Stimulated activated CD4-positive, alpha-beta T cell treated with anti-CD3 and anti-CD28 coated beads, Interleukin-15, amount 100 ng/mL, for 1 hour (primary cell): ENCODE measurements around the gene XIRP1.

ENCODE experiments used
- DNase-seq, 2 donors: peaks; one replicate each; pipeline ENCODE4 v3.0.0-alpha.2; 2020; ENCODE audit warnings: low read depth in 1 of 2, low spot score in 1 of 2

Gene XIRP1

DNA sequence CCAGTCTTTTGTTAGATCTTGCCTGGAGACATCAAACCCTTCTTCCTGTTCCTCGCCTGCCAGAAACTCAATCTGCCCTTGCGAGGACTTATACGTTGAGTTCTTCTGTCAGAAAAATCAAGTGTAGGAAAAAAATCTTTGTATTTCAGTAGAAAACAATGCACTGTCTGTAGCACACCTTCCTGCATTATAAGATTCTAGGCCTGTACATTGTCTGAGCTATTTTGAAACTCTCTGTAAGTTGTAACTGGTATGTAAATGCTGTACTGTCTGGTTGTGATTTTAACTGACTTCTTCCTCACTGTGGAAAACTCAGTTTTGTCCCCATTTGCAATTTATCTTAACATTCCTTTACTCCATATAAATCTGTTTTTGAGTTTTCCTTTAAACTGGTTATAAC lies 17.7 kb upstream of the XIRP1 start:
- no peak for DNase-seq

DNA sequence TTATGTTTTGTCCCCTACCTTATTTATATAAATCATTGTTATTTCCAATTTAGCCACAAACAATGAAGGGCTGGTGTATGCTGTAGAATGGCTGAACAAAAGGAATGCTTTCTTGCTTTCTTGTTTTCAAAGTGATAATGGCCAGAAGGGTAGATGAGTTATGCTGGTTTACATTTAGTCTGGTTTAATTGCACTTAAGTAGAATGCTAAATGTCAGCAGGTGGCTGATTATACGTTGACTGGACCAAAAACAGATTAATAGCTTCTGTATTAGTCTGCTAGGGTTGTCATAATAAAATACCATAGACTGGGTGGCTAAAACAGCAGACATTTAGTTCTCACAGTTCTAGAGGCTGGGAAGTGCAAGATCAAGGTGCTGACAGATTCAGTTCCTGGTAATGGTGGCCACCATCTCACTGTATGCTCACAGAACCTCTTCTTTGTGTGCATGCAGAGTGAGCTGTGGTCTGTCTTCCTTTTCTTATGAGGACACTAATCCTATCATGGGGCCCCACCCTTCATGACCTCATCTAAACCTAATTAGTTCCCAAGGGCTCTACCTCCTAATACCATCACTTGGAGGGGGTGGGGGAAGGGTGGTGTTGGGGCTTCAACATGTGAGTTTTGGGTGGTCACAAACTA lies 17.1 kb upstream of the XIRP1 start:
- no peak for DNase-seq

DNA sequence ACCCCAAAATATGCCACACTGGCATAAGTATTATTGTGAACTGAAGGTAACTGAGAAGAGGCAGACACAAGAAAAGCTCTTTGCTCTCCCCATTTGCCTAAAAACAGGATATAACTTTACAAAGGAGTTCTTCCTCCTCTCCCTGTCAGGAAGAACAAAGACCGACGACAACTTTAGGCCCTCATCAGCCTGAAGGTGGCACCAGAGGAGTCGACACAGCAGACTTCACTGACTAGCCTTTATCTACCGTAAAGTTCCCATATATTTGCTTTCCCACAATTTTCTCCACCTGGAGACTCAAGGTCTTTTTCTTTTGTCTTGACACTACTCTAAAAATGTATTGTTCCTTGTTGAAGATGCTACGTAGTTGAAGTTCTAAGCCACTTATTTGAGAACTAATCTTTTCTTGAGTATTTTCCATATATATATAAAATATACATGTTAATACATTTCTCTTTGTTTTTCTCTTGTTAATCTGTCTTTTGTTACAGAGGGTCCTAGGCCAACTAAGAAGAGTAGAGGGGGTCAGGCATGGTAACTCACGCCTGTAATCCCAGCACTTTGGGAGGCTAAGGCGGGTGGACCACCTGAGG lies 16.2 kb upstream of the XIRP1 start:
- no peak for DNase-seq

DNA sequence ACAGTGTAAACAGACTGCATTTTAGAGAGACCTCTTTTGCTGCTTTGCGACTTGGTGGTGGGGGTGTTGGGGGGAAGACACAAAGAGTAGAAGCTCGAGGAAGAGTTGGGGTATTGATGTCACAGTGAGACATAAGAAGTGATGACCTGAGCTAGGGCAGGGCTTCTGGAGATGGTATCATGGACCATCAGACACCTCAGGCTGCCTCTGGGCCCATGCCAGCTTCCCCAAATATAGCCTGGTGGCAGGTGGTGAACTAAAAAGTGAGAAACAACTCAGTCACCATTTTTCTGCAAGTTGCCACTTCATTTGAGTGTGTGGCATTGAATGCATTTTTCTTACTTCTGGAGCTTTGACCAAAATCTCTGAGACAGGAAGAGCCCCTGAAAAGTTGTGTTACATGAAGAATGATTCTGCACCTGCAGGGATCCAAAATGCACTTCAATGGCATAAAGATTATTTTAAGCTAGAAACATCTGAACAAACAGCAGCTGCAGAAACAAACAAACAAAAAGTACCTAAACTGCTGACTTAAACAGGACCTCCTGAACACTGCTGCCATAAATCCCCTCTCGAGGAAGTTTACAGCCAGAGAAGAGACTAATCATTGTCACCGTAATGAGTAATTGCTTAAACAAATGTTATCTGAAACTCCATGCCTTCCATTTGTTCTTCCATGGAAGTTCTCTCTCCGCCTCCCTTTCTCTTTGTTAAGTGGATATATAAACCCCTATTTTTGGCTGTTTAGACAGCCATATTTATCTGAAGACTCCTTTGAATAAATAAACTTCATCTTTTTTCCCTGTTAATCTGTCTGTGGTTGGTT lies 15.2 kb upstream of the XIRP1 start:
- no peak for DNase-seq

DNA sequence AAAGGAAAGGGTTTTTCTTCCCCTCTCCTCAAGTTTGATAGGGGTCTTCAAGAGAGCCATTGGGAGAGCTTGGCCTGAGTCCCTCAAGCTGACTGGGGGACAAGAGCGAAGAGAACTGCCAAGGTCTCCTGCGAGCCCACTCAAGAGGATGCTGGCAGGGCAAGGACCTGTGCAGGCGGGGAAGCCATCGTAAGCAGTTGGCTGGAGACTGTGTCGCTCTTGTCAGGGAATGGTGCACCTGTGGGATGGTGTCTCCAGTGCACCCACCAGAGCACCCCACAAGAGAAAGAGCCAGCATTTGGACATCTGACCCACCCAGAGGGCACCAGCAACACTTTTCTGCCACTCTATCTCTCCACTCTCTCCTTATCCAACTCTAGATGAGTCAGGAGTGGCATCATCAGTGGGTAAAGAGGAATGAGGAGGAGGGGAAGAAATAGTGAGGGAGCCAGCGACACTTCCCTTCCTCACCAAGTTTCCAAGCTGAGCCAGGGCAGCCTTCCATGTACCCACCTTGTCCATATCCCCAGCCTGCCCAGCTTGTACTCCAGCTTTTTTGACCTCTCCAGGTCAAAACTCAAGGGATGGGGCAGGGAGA lies 13.6 kb upstream of the XIRP1 start:
- no peak for DNase-seq

DNA sequence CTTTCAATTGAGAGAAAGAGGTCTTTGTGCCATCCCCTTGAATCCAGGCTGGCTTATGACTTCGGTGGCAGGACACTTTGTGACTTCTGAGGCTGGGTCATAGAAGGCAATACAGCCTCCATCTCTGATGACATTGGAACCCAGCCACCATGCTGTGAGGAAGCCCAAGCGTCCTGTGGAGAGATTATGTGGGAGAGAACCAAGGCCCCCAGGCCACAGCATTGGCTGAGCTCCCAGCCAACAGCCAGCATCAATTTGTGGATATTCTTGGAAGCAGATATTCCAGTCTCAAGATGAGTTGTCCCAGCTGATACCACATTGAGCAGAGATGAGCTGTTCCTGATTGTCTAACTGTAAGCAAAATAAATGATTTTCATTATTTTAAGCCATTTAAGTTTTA lies 12.7 kb upstream of the XIRP1 start:
- no peak for DNase-seq

DNA sequence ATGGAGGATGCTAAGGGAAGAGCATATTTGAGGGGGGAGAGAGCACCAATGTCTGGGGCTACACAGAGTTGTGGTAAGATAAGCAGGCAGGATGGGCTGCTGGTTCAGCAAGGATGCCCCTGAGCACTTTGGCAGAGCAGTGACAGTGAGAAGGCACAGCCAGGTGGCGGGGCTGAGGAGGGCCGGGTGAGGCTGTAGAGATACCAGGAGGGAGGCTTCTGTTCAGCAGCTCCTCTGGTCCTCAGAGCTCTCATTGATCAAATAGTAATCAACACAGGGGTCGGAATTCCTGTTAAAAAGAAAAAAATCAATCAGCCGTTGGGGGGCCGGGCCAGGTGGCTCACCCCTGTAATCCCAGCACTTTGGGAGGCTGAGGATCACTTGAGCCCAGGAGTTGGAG lies 11.5 kb upstream of the XIRP1 start:
- no peak for DNase-seq

DNA sequence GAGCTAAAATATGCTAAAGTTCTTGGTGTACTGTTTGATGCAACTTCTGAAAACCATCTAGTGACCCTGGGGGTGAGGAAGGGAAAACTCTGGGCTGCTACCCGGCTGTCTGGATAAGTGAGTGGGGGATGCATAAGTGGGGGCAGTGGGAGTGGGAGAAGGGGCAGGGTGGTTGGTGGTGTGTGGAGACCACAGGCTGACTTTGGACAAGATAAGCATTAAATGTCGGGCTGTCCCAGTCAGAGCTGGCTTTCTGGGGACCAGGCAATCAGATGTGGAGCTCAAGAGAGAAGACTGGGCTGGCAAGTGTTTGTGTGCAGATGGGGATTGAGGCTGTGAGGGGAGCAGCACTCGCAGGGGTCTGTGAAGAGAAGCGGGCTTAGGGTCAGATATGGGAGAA lies 11.0 kb upstream of the XIRP1 start:
- DNase-seq, result no peak

DNA sequence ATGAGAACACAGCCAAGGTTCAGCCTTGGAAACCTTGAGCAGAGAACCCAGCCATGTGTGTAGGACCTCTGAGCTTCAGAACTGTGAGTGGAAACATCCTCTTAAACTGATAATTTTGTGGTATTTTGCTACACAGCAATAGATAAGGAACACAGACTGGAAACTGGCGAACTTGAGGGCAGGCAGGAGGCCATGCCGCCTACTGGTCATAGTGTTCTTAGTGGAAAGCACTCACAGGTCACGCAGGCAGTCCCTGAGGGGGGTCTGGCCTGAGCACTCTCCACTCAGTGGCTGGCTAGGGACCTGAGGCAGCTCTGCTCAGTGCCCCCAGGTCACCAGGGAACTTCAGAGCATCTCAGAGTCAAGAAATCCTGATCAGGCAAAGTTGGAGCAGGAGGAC lies 9.7 kb upstream of the XIRP1 start:
- DNase-seq, result no peak

DNA sequence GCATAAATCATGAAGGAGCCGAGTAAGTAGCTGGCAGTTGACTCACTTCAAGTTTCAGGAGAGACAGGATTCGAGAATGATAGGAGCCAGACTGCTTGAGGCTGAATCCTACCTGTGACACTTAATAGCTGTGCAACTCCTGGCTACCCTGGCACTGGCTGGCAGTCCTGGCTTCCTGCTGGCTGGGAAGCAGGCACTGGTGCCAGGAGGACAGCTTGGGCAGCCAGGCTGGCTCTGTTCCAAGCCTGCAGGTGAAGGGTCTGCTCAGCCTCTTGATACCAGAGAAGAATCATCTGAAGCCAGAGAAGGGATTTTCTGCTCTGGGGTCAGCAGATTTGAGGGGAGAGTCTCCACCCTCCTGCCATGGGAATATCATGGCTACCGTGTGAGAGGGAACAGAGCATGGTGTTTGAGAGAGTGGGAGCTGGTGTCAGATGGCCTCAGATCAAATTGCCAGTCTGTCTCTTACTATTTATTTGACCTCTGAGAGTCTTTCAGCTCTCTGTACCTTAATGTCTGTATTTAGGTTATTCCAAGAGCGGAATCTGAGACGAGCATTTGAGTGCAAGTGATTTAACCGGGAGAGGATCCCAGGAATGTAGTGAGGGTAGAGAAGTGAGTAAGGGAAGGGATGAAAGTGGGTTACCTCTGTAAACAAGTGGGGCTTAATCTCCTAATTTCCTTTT lies 4.4 kb upstream of the XIRP1 start:
- DNase-seq, result no peak

DNA sequence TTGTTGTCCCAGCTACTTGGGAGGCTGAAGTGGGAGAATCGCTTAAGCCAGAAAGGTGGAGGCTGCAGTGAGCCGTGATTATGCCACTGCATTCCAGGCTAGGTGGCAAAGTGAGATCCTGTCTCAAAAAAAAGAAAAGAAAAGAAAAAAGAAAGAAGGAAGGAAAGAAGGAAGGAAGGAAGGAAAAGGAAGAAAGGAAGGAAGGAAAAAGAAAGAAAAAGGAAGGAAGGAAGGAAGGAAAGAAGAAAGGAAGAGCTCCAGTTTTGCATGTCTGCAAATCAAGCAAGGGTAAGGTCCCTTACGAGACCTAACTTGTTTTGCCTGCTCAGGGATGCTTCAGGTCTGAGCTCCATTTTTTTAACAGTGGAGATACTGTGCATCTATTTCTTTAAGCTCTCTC lies 3.6 kb upstream of the XIRP1 start:
- DNase-seq, result no peak

DNA sequence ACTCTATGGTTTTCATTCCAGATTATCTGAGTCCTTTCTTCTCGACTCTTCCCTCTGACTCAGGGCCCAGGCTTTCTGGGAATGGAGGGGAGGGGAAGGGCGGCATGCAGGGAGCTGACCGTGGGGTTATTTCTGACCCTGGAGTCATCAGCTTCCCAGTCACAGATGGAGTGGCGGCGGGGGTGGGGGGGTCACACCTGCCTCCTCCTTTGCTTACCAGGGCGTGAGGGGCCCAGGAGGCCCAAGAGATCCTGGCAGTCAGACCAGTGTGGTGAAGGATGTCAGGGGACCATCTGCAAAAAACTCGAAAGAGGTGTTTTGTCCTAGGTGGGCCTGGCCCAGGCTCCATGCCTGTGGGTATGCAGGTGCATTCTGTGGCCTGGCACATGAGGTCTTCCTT lies 996 bp upstream of the XIRP1 start:
- DNase-seq, result no peak

DNA sequence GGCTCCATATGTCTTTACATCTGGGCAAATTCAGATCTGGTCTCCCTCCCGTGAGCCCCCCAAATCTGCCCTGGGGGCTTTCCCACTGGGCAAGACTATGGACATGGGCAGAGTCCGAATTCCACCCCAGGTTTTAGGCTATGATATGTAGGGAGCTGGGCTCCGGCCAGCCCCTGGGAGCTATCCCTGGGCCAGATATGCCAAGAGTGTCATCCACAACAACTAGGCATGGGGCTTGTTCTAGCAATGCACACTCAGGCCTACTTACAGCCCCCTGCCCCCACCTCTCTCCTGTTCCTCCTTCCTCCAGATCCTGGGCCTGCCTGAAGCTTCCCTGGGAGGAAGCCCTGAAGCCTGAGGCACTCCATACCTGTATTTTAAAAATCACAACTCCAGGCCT lies 622 bp downstream of the XIRP1 start:
- no peak for DNase-seq

DNA sequence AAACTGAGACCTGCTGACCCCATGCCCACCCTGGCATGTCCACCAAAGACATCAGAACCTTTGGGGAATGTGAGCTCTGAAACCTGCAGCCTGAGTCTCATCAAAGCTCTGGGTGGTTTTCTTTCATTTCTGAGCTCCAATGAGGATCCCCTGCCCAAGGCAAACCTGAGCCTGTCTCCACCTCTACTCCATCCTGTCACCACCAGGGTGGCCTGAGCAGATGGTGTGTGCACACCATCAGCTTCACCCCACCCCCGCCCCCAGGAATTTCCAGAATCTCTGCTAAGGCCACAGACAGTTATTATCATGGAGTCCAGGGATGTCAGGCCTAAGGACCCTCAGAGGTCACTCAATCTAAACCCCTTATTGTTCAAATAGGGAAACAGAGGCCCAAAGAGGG lies 1.3 kb downstream of the XIRP1 start:
- DNase-seq, result no peak

DNA sequence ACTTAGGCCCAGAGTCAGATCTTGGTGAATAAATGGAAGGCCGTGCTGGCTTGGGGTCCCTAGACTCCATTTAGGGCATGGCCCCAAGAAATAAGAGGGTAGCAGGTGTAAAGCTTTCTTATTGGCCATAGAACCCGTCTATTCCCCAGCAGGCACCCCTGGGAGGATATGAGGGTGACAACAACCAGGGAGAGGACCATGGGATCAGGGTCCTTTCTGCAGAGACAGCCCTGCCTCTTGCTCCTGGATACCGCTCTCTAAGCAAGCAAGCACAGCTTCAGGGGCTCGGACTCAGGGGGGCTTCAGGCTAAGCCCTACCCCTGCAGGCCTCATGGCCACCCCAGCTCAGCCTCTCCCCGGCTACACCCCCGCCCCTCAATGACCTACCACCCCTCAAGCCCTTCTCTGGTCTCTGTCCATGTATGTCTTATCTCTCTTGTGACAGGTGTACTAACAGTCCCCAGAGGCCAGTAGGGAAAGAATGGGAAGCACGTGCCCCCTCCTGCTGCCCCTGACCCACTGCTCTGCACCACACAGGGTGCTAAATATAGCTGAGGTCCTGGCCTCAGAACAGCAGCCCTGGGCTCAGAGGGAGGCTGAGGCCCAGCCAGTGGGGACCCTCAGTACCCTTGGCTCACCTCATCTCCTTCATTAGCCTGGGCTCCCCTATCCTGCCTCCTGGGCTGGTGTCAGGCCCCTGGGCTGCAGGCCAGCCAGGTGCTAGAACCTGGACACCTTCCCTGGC lies 1.9 kb downstream of the XIRP1 start:
- DNase-seq, result no peak

DNA sequence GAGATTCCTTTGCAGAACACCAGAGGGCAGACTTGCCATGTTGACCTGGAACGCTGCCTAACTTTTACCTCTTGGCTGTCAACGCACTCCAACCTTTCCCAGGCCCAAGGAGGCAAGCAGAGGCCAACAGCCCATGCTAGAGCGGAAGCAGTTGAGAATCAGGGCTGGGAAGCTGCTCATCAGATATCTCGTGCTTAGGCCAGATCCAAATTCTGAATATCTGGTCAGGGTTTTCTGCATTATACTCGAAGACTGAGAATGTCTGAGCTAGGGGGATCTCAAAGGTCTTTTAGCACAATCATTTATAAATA lies 2.5 kb downstream of the XIRP1 start:
- DNase-seq, result no peak

DNA sequence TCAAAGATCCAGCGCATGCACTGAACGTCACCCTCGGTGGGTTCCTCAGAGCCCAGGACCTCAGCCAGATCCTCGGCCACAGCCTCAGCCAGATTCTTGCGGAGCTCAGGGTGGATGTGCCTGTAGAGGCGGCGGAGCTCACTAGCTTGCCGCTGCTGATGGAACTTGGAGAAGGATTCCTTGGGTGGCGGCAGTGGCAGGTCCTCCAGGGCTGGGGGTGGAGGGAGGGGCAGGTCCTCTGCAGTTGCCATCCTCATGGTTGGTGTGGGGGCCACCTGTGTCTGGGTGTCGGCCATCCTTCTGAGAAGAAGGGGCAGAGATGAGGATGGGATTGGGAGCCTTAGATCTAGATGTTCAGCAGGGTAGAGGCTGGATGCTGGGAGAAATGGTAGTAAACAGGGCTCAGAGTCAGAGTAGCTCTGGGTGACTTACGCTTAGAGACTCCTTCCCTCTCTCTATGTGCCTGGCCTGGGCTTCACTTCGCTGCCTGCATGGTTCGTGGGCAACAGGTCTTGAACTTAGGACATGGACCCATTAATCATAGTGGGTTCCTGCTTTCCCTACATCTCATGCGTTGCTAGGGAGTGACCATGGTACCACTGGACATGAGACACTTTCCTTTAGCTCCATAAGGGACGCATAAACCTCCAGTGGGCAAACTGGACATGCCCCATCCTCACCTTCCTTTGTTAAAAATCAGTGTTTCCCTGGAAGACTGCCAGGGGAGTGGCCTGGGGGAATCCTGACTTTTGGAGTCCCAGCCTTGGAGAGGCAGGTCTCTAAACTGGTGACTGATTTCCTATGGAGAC lies 3.0 kb downstream of the XIRP1 start:
- DNase-seq, result no peak

DNA sequence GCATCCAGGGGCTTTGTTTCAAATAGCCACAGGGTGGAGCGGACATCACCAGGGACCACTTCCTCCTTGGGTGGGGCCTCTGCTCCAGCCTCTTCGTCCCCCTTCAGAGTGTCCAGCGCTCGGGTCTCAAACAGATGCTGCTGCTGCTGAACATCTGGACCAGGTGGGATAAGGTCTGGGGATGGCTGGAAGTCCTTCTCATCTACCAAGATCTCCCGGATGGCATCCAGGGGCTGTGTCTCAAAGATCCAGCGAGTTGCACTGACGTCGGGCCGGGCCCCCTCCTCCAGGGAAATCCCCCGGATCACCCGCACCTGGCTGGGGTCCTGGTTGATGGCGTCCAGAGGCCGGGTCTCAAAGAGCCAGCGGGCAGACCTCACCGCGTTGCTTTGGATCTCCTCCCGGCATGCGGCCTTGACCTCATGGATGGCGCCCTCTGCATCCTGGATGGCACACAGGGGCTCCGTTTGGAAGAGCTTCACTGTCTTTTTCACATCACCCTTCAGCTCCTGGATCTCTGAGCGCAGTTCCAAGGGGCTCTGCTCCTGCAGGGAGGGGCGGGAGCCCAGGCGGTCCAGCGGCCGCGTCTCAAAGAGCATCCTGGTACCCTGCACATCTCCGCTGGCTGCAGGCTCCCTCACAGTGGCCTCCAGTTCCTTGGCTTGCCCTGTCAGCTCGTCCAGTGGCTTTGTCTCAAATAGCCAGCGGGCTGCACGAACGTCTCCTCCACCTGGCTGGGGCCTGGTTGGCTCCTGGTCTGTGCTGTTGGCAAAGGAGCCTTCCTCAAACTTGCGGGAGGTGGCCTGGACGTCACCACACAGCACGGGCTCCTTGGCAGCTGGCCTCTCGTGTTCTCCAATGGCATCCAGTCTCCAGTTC lies 3.9 kb downstream of the XIRP1 start:
- DNase-seq, result no peak
